Liver (tissue), 3 donors: ENCODE measurements around the gene UBASH3A.

Experiments
- ATF3 ChIP-seq: IDR thresholded peaks from 2 replicates; pipeline ENCODE4 v1.6.1; 2016; ENCODE audit warnings: antibody characterized with exemption
- CTCF ChIP-seq: fragments of 150-350 bp; IDR thresholded peaks from 2 replicates; pipeline ENCODE4 v1.5.1; 2017; ENCODE audit warnings: improper control_type of control experiment, low read depth, low read length; ENCODE audit not compliant: missing input control
- EGR1 ChIP-seq, 2 donors: IDR thresholded peaks; 2 replicates each; pipeline ENCODE4 v1.6.1; 2016 to 2018; ENCODE audit warnings: antibody characterized with exemption in 2 of 2, low read depth in 2 of 2
- JUND ChIP-seq, 2 donors: IDR thresholded peaks; 2 replicates each; pipeline ENCODE4 v1.6.1; 2016; ENCODE audit warnings: antibody characterized with exemption in 2 of 2
- NR2F2 ChIP-seq: IDR thresholded peaks from 2 replicates; pipeline ENCODE4 v1.6.1; 2016; ENCODE audit warnings: antibody characterized with exemption
- RAD21 ChIP-seq, 2 donors: IDR thresholded peaks; 2 replicates each; pipeline ENCODE4 v1.6.1; 2016; ENCODE audit warnings: antibody characterized with exemption in 2 of 2, mild to moderate bottlenecking in 2 of 2
- TAF1 ChIP-seq: conservative IDR thresholded peaks from 2 replicates; pipeline ENCODE4 v1.6.1; 2016; ENCODE audit warnings: antibody characterized with exemption, mild to moderate bottlenecking
- YY1 ChIP-seq: IDR thresholded peaks from 2 replicates; pipeline ENCODE4 v1.6.1; 2016; ENCODE audit warnings: antibody characterized with exemption, mild to moderate bottlenecking
- ZBTB33 ChIP-seq: IDR thresholded peaks from 2 replicates; pipeline ENCODE4 v1.6.1; 2016; ENCODE audit warnings: antibody characterized with exemption
- TF ChIP-seq, protein P1 (sequence below): IDR thresholded peaks from 2 replicates; pipeline ENCODE4 v1.6.1; 2016; ENCODE audit warnings: antibody characterized with exemption
- TF ChIP-seq, protein P2 (sequence below): IDR thresholded peaks from 2 replicates; pipeline ENCODE4 v1.6.1; 2016; ENCODE audit warnings: antibody characterized with exemption, mild to moderate bottlenecking
- donor health status: healthy.
- donor health status: healthy.

DNA sequence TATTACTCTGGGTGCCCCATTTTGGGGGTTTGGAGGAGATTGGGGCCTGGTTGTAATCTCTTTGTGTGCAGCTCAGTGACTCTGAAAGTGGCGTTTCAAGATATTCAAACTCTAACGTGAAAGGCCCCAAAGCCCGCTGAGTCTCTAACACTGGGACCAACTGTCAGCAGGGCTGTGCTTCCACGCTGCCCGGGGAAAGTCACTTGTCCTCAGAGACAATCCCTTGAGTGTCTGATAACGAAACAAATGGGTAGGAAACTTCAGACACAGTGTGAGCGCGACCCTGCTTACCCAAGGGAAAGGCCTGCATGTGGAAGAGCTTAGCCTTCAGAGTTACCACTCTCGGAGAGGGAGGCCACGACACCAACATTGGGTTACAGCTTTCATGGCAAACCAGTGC is 837 bp downstream of the UBASH3A start:
- TF ChIP-seq CTCF (no peak), RAD21 (IDR thresholded peaks at IDR 0.05) (no peak), ZBTB33 (no peak), TAF1 (no peak), ATF3 (no peak), YY1 (no peak), EGR1 (IDR thresholded peaks at IDR 0.05; ENCODE audit: low read depth in 2 of 2) (no peak), NR2F2 (no peak), JUND (IDR thresholded peaks at IDR 0.05) (no peak)
- TF ChIP-seq, protein P1, sequence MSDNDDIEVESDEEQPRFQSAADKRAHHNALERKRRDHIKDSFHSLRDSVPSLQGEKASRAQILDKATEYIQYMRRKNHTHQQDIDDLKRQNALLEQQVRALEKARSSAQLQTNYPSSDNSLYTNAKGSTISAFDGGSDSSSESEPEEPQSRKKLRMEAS, result no peak
- TF ChIP-seq, protein P2, sequence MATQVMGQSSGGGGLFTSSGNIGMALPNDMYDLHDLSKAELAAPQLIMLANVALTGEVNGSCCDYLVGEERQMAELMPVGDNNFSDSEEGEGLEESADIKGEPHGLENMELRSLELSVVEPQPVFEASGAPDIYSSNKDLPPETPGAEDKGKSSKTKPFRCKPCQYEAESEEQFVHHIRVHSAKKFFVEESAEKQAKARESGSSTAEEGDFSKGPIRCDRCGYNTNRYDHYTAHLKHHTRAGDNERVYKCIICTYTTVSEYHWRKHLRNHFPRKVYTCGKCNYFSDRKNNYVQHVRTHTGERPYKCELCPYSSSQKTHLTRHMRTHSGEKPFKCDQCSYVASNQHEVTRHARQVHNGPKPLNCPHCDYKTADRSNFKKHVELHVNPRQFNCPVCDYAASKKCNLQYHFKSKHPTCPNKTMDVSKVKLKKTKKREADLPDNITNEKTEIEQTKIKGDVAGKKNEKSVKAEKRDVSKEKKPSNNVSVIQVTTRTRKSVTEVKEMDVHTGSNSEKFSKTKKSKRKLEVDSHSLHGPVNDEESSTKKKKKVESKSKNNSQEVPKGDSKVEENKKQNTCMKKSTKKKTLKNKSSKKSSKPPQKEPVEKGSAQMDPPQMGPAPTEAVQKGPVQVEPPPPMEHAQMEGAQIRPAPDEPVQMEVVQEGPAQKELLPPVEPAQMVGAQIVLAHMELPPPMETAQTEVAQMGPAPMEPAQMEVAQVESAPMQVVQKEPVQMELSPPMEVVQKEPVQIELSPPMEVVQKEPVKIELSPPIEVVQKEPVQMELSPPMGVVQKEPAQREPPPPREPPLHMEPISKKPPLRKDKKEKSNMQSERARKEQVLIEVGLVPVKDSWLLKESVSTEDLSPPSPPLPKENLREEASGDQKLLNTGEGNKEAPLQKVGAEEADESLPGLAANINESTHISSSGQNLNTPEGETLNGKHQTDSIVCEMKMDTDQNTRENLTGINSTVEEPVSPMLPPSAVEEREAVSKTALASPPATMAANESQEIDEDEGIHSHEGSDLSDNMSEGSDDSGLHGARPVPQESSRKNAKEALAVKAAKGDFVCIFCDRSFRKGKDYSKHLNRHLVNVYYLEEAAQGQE, result no peak
